GM12878 (cell line): ENCODE measurements around the gene CARD19. TPM values are rescaled to one million over a fixed set of nuclear protein-coding genes. Genes with fewer than 3 reads are reported as not detected.

Experiments used
- BCL11A ChIP-seq: IDR thresholded peaks from 2 replicates; pipeline ENCODE4 v1.6.1; 2011; ENCODE audit warnings: low read depth, low read length
- HDAC2 ChIP-seq: fragments of 200-600 bp; sonication (generic); IDR thresholded peaks from 2 replicates; pipeline ENCODE4 v1.6.1; 2017
- IKZF2 ChIP-seq, 2 experiments: fragments of 450-650 bp; IDR thresholded peaks; 2 replicates each; pipeline ENCODE4 v1.6.1; 2017; ENCODE audit warnings: mild to moderate bottlenecking in 2 of 2, moderate library complexity in 2 of 2
- MEF2A ChIP-seq: IDR thresholded peaks from 2 replicates; pipeline ENCODE4 v1.6.1; 2011; ENCODE audit warnings: low read depth, mild to moderate bottlenecking, low read length, moderate library complexity; ENCODE audit not compliant: insufficient read depth
- MTA3 ChIP-seq: IDR thresholded peaks from 2 replicates; pipeline ENCODE4 v1.6.1; 2012; ENCODE audit warnings: low read length, inconsistent platforms, borderline replicate concordance
- ZBED1 ChIP-seq: IDR thresholded peaks from 2 replicates; pipeline ENCODE4 v1.6.1; 2016; ENCODE audit warnings: borderline replicate concordance
- polyA plus RNA-seq, 11 experiments: library from polyadenylated mRNA; depleted of rRNA in 4 of 11; unstranded in 6 of 11; stranded (reverse) in 5 of 11; fragments of >200 nt; fragmentation: Nextera tagmentation in 4 of 11; fragmentation: Illumina TruSeq in 1 of 11; extraction: Ambion mirVana in 4 of 11; extraction: Trizol in 1 of 11; gene quantifications; 1 replicate in 1 of 11; 2 replicates in 10 of 11; pipeline versions ENCODE4 v1.2.1 to v1.2.3, GENCODE V29; 2011 to 2016; ENCODE audit warnings: inconsistent platforms in 2 of 11, missing spikeins in 2 of 11, low read depth in 1 of 11
- total RNA-seq, 4 experiments: library from RNA; depleted of rRNA in 3 of 4; stranded (reverse); fragments of >200 nt in 3 of 4; fragmentation: Illumina TruSeq in 1 of 4; extraction: Trizol in 1 of 4; gene quantifications; 2 replicates each; pipeline versions ENCODE4 v1.2.1 to v1.2.3, GENCODE V29; 2013 to 2021
- TF ChIP-seq, protein P1 (sequence below): IDR thresholded peaks from 2 replicates; pipeline ENCODE4 v1.6.1; 2011; ENCODE audit warnings: low read depth, mild to moderate bottlenecking, low read length, moderate library complexity, borderline replicate concordance; ENCODE audit errors: extremely low read depth
- TF ChIP-seq, protein P2 (sequence below): fragments of 450-650 bp; IDR thresholded peaks from 2 replicates; pipeline ENCODE4 v1.6.1; 2018; ENCODE audit warnings: borderline replicate concordance, mild to moderate bottlenecking; ENCODE audit not compliant: partially characterized antibody
- TF ChIP-seq, protein P3 (sequence below): fragments of 450-650 bp; IDR thresholded peaks from 2 replicates; pipeline ENCODE4 v1.6.1; 2017; ENCODE audit warnings: antibody characterized with exemption, mild to moderate bottlenecking, moderate library complexity

CARD19 gene
- total and polyA plus RNA-seq, 10 of the 15 experiments (the other 5 are each of a cell fraction or from before 2014, with no cell fraction given): 0.61 to 41.6 (median 19.9) TPM

DNA sequence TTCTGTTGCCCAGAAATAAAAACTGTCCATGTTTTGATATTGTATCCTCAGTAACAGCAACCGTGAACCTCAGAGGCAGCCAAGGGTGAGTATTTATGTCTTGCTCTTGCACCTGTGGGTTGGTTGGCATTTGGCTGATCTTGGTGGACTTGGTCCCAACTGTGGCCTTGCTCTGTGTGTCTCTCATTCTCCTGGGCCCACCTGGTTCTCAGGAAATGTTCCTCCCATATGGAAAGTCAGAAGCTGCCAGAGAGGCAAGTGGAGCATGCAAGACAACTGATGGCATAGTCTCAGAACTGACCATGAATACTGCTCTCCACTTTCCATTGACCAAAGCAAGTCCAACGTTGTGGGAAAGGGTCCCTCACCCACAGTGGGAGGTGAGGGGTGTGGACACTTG is 51.6 kb downstream of the CARD19 start (continued):
- TF ChIP-seq HDAC2 (no peak), ZBED1 (no peak), MEF2A (no peak), BCL11A (no peak), MTA3 (no peak), IKZF2 (IDR thresholded peaks at IDR 0.05) (no peak)
- TF ChIP-seq, protein P1, sequence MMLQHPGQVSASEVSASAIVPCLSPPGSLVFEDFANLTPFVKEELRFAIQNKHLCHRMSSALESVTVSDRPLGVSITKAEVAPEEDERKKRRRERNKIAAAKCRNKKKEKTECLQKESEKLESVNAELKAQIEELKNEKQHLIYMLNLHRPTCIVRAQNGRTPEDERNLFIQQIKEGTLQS: no peak
- TF ChIP-seq, protein P2, sequence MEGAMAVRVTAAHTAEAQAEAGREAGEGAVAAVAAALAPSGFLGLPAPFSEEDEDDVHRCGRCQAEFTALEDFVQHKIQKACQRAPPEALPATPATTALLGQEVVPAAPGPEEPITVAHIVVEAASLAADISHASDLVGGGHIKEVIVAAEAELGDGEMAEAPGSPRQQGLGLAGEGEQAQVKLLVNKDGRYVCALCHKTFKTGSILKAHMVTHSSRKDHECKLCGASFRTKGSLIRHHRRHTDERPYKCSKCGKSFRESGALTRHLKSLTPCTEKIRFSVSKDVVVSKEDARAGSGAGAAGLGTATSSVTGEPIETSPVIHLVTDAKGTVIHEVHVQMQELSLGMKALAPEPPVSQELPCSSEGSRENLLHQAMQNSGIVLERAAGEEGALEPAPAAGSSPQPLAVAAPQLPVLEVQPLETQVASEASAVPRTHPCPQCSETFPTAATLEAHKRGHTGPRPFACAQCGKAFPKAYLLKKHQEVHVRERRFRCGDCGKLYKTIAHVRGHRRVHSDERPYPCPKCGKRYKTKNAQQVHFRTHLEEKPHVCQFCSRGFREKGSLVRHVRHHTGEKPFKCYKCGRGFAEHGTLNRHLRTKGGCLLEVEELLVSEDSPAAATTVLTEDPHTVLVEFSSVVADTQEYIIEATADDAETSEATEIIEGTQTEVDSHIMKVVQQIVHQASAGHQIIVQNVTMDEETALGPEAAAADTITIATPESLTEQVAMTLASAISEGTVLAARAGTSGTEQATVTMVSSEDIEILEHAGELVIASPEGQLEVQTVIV: no peak
- TF ChIP-seq, protein P3, sequence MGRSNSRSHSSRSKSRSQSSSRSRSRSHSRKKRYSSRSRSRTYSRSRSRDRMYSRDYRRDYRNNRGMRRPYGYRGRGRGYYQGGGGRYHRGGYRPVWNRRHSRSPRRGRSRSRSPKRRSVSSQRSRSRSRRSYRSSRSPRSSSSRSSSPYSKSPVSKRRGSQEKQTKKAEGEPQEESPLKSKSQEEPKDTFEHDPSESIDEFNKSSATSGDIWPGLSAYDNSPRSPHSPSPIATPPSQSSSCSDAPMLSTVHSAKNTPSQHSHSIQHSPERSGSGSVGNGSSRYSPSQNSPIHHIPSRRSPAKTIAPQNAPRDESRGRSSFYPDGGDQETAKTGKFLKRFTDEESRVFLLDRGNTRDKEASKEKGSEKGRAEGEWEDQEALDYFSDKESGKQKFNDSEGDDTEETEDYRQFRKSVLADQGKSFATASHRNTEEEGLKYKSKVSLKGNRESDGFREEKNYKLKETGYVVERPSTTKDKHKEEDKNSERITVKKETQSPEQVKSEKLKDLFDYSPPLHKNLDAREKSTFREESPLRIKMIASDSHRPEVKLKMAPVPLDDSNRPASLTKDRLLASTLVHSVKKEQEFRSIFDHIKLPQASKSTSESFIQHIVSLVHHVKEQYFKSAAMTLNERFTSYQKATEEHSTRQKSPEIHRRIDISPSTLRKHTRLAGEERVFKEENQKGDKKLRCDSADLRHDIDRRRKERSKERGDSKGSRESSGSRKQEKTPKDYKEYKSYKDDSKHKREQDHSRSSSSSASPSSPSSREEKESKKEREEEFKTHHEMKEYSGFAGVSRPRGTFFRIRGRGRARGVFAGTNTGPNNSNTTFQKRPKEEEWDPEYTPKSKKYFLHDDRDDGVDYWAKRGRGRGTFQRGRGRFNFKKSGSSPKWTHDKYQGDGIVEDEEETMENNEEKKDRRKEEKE: no peak
